ENCODE data around the gene RND2. TPM values are rescaled to one million over a fixed set of nuclear protein-coding genes. Genes with fewer than 3 reads are reported as not detected.

The RND2 gene
- total and polyA plus RNA-seq, 2 of the 13 experiments (the other 11 are each of a cell fraction or from before 2014, with no cell fraction given), result 0.05 to 0.11 TPM

- TF ChIP-seq ZNF646 (CRISPR knock-in tag; IDR thresholded peaks at IDR 0.05), result no peak
- TF ChIP-seq GMEB1 (CRISPR knock-in tag; IDR thresholded peaks at IDR 0.05; ENCODE audit: borderline replicate concordance), result no peak
- TF ChIP-seq ATRX (CRISPR knock-in tag; IDR thresholded peaks at IDR 0.05; ENCODE audit: borderline replicate concordance), result no peak
- TF ChIP-seq HBP1 (CRISPR knock-in tag; IDR thresholded peaks at IDR 0.05; ENCODE audit: low read depth), result no peak
- TF ChIP-seq RFX5 (IDR thresholded peaks at IDR 0.05; ENCODE audit: low read depth, low read length), result peak; percentile 75
- no peak for TF ChIP-seq NPAS2 (CRISPR knock-in tag; IDR thresholded peaks at IDR 0.05; ENCODE audit: borderline replicate concordance)
- peak; percentile 78 for TF ChIP-seq KDM2A (CRISPR knock-in tag; IDR thresholded peaks at IDR 0.05; ENCODE audit: borderline replicate concordance, low read depth)
- TF ChIP-seq ELF1 (CRISPR knock-in tag; IDR thresholded peaks at IDR 0.05), result peak; percentile 78
- no peak for TF ChIP-seq DNMT3B (CRISPR knock-in tag; conservative IDR thresholded peaks at IDR 0.05)
- TF ChIP-seq ZNF350 (CRISPR knock-in tag; IDR thresholded peaks at IDR 0.05; ENCODE audit: borderline replicate concordance, low read depth), result peak; percentile 84
- TF ChIP-seq PCBP2 (optimal IDR thresholded peaks at IDR 0.05; ENCODE audit: low read depth, low read length, poor library complexity, severe bottlenecking), result no peak
- TF ChIP-seq RELA (CRISPR knock-in tag; IDR thresholded peaks at IDR 0.05), result peak; percentile 62; the same call in 1 of the 2 replicates
- no peak for TF ChIP-seq FOXO4 (CRISPR knock-in tag; conservative IDR thresholded peaks at IDR 0.05)
- peak; percentile 85 for TF ChIP-seq ZFP91 (CRISPR knock-in tag; IDR thresholded peaks at IDR 0.05; ENCODE audit: borderline replicate concordance)
These were observed at the start of gene RND2 (continued) for GRCh38 chr17:43024407-43025289.

All from HepG2 (cell line).